K562 (cell line): ENCODE data around the gene DDX20. TPM values are rescaled to one million over a fixed set of nuclear protein-coding genes. Genes with fewer than 3 reads are reported as not detected.
A peak's percentile ranks its signal among the peaks of the same experiment; 100 is the strongest.

Experiments used
- ELF2 ChIP-seq: fragments of 250-450 bp; sonication (Bioruptor Pico); IDR thresholded peaks from 2 replicates; pipeline ENCODE4 v1.5.0; 2021; ENCODE audit warnings: mild to moderate bottlenecking
- FOSL1 ChIP-seq: fragments of 200-800 bp; sonication (Bioruptor generic); conservative IDR thresholded peaks from 2 replicates; pipeline ENCODE4 v1.6.1; 2016; ENCODE audit warnings: missing genetic modification characterization, missing compliant biosample characterization
- FOXJ3 ChIP-seq: sonication (generic); formaldehyde crosslinking; IDR thresholded peaks from 2 replicates; pipeline ENCODE4 v1.4.0; 2020; ENCODE audit warnings: mild to moderate bottlenecking, missing genetic modification reagents
- GTF2A2 ChIP-seq: IDR thresholded peaks from 2 replicates; pipeline ENCODE4 v1.6.1; 2016; ENCODE audit warnings: mild to moderate bottlenecking, missing genetic modification characterization, missing compliant biosample characterization
- HOXB6 ChIP-seq: fragments of 250-450 bp; sonication (Bioruptor Pico); IDR thresholded peaks from 2 replicates; pipeline ENCODE4 v1.5.1; 2022; ENCODE audit warnings: mild to moderate bottlenecking, borderline replicate concordance
- JUN ChIP-seq, 2 experiments: sonication (generic) in 1 of 2; formaldehyde crosslinking in 1 of 2; IDR thresholded peaks; 2 replicates each; pipeline versions ENCODE4 v1.6.1 to v1.8.0; 2012 to 2022; ENCODE audit warnings: borderline replicate concordance in 2 of 2, mild to moderate bottlenecking in 2 of 2, improper control_type of control experiment in 1 of 2, low read depth in 1 of 2, low read length in 1 of 2, missing genetic modification reagents in 1 of 2
- JUND ChIP-seq, 2 experiments: IDR thresholded peaks; 2 replicates in 1 of 2; 3 replicates in 1 of 2; pipeline ENCODE4 v1.6.1; 2011; ENCODE audit warnings: borderline replicate concordance in 2 of 2, low read depth in 2 of 2, low read length in 2 of 2, improper control_type of control experiment in 1 of 2, missing biosample characterization in 1 of 2, missing genetic modification characterization in 1 of 2, missing genetic modification reagents in 1 of 2
- KLF10 ChIP-seq: fragments of 250-450 bp; sonication (Bioruptor Pico); IDR thresholded peaks from 2 replicates; pipeline ENCODE4 v1.6.1; 2021; ENCODE audit warnings: matching md5 sums
- NR3C1 ChIP-seq: sonication (generic); formaldehyde crosslinking; IDR thresholded peaks from 2 replicates; pipeline ENCODE4 v1.8.1; 2022; ENCODE audit warnings: missing genetic modification reagents
- POLR2G ChIP-seq: fragments of 200-400 bp; formaldehyde crosslinking; IDR thresholded peaks from 2 replicates; pipeline ENCODE4 v1.6.1; 2017; ENCODE audit warnings: low read depth, mild to moderate bottlenecking, antibody characterized with exemption, low read length, moderate library complexity
- RBFOX2 ChIP-seq: fragments of 200-400 bp; formaldehyde crosslinking; IDR thresholded peaks from 2 replicates; pipeline ENCODE4 v1.6.1; 2017; ENCODE audit warnings: low read depth, mild to moderate bottlenecking, low read length, moderate library complexity
- SPI1 ChIP-seq: IDR thresholded peaks from 2 replicates; pipeline ENCODE4 v1.6.1; 2011; ENCODE audit warnings: low read depth, low read length, control low read depth, borderline replicate concordance
- TAF7 ChIP-seq: fragments of 450-650 bp; IDR thresholded peaks from 2 replicates; pipeline ENCODE4 v1.6.1; 2016; ENCODE audit warnings: missing genetic modification characterization, missing compliant biosample characterization
- TOE1 ChIP-seq, 2 experiments: fragments of 450-650 bp in 1 of 2; sonication (generic) in 1 of 2; formaldehyde crosslinking in 1 of 2; IDR thresholded peaks; 2 replicates each; pipeline versions ENCODE4 v1.7.1 to v1.8.0; 2016 to 2022; ENCODE audit warnings: borderline replicate concordance in 2 of 2, mild to moderate bottlenecking in 2 of 2, antibody characterized with exemption in 1 of 2, inconsistent platforms in 1 of 2, low read depth in 1 of 2, missing genetic modification reagents in 1 of 2, moderate library complexity in 1 of 2
- ZNF253 ChIP-seq: fragments of 250-450 bp; sonication (Bioruptor Pico); conservative IDR thresholded peaks from 2 replicates; pipeline ENCODE4 v1.6.1; 2021; ENCODE audit warnings: mild to moderate bottlenecking
- ZNF75A ChIP-seq: fragments of 450-650 bp; formaldehyde crosslinking; IDR thresholded peaks from 2 replicates; pipeline ENCODE4 v1.4.0; 2020; ENCODE audit warnings: mild to moderate bottlenecking
- polyA plus RNA-seq, 8 experiments: library from polyadenylated mRNA; depleted of rRNA in 4 of 8; stranded (reverse) in 5 of 8; unstranded in 3 of 8; fragments of >200 nt; fragmentation: Nextera tagmentation in 2 of 8; fragmentation: Illumina TruSeq in 1 of 8; extraction: Ambion mirVana in 2 of 8; extraction: Trizol in 1 of 8; gene quantifications; 2 replicates each; pipeline versions ENCODE4 v1.2.1 to v1.2.3, GENCODE V29; 2011 to 2014; ENCODE audit warnings: inconsistent platforms in 1 of 8, missing spikeins in 1 of 8
- total RNA-seq, 7 experiments: library from RNA; depleted of rRNA in 6 of 7; stranded (reverse); fragments of >200 nt in 6 of 7; fragmentation: Illumina TruSeq in 2 of 7; extraction: Trizol in 2 of 7; gene quantifications; 2 replicates each; pipeline versions ENCODE4 v1.2.1 to v1.2.3, GENCODE V29; 2011 to 2021; ENCODE audit warnings: low replicate concordance in 1 of 7
- TF ChIP-seq, protein P1 (sequence below): sonication (generic); formaldehyde crosslinking; IDR thresholded peaks from 2 replicates; pipeline ENCODE4 v1.8.0; 2022; ENCODE audit warnings: mild to moderate bottlenecking, missing genetic modification reagents, borderline replicate concordance
- TF ChIP-seq, protein P2 (sequence below): sonication (generic); IDR thresholded peaks from 2 replicates; pipeline ENCODE4 v1.6.1; 2016
- TF ChIP-seq, protein P3 (sequence below): sonication (generic); formaldehyde crosslinking; IDR thresholded peaks from 2 replicates; pipeline ENCODE4 v1.9.0; 2022; ENCODE audit warnings: mild to moderate bottlenecking, missing genetic modification reagents
- TF ChIP-seq, protein P4 (sequence below), 2 experiments: IDR thresholded peaks; 2 replicates each; pipeline ENCODE4 v1.6.1; 2012; ENCODE audit warnings: improper control_type of control experiment in 2 of 2, low read depth in 2 of 2, low read length in 2 of 2, borderline replicate concordance in 1 of 2

Gene DDX20
- total and polyA plus RNA-seq, 9 of the 15 experiments (the other 6 are each of a cell fraction or from before 2014, with no cell fraction given): 8.3 to 33.4 (median 24.5) TPM

DNA sequence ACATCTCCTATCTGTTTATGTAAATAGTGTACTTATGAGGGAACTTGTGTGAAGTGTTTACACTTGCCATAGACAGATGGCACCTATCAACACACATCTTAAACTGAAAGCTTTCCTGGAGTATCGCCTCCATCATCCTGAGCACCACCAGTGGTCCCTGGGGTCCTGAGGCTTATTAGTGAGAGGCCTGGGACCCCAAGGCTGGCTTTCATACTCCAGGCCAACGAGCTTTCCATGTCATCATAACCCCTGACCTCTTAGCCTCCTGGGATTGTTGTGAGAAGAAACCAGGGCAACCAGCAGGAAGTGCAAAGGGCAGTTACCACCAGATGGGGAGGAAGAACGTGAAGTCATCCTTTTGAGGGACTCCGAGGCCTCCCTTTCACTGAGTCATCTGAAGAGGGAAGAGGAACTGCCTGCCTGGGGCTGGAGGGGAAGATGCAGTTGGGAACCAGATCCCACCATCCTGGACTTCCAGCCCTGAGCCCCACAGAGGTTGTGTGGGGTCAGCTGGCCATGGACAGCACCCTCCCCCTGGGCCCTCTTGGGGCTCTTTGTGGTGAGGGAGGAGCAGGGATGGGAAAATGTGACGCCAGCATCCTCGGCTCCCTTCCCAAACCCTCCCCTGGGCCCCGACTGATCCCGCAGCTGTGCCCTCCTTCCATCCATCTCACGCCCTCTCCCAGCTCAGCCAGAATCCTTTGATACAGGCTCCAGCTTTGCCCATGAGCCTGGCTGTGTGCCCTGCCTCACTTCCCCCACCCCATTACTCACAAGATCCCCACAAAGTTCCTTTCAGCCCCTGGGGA, 22.3 kb upstream of the DDX20 start (continued):
- no peak for TF ChIP-seq TOE1 (IDR thresholded peaks at IDR 0.05; ENCODE audit: borderline replicate concordance)
- no peak for TF ChIP-seq TOE1 (CRISPR knock-in tag; IDR thresholded peaks at IDR 0.05; ENCODE audit: borderline replicate concordance, low read depth)
- TF ChIP-seq FOSL1: peak; percentile 88
- TF ChIP-seq ELF2: no peak
- peak; percentile 87 for TF ChIP-seq FOXJ3
- TF ChIP-seq ZNF75A: no peak
- no peak for TF ChIP-seq HOXB6
- no peak for TF ChIP-seq NR3C1 (CRISPR knock-in tag)
- TF ChIP-seq, protein P1, sequence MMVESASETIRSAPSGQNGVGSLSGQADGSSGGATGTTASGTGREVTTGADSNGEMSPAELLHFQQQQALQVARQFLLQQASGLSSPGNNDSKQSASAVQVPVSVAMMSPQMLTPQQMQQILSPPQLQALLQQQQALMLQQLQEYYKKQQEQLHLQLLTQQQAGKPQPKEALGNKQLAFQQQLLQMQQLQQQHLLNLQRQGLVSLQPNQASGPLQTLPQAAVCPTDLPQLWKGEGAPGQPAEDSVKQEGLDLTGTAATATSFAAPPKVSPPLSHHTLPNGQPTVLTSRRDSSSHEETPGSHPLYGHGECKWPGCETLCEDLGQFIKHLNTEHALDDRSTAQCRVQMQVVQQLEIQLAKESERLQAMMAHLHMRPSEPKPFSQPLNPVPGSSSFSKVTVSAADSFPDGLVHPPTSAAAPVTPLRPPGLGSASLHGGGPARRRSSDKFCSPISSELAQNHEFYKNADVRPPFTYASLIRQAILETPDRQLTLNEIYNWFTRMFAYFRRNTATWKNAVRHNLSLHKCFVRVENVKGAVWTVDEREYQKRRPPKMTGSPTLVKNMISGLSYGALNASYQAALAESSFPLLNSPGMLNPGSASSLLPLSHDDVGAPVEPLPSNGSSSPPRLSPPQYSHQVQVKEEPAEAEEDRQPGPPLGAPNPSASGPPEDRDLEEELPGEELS: no peak
- no peak for TF ChIP-seq ZNF253 (CRISPR knock-in tag)
- TF ChIP-seq, protein P2, sequence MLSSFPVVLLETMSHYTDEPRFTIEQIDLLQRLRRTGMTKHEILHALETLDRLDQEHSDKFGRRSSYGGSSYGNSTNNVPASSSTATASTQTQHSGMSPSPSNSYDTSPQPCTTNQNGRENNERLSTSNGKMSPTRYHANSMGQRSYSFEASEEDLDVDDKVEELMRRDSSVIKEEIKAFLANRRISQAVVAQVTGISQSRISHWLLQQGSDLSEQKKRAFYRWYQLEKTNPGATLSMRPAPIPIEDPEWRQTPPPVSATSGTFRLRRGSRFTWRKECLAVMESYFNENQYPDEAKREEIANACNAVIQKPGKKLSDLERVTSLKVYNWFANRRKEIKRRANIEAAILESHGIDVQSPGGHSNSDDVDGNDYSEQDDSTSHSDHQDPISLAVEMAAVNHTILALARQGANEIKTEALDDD: no peak
- no peak for TF ChIP-seq GTF2A2 (tag)
- TF ChIP-seq, protein P3, sequence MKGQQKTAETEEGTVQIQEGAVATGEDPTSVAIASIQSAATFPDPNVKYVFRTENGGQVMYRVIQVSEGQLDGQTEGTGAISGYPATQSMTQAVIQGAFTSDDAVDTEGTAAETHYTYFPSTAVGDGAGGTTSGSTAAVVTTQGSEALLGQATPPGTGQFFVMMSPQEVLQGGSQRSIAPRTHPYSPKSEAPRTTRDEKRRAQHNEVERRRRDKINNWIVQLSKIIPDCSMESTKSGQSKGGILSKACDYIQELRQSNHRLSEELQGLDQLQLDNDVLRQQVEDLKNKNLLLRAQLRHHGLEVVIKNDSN (CRISPR knock-in tag): no peak
- no peak for TF ChIP-seq POLR2G
- no peak for TF ChIP-seq RBFOX2
- peak; percentile 84 for TF ChIP-seq JUND (IDR thresholded peaks at IDR 0.05; ENCODE audit: borderline replicate concordance, low read depth, low read length)
- peak; percentile 86; the same call in 2 of the 3 replicates for TF ChIP-seq JUND (tag; IDR thresholded peaks at IDR 0.05; ENCODE audit: borderline replicate concordance, low read depth, low read length)
- TF ChIP-seq SPI1: peak; percentile 95
- TF ChIP-seq, protein P4, sequence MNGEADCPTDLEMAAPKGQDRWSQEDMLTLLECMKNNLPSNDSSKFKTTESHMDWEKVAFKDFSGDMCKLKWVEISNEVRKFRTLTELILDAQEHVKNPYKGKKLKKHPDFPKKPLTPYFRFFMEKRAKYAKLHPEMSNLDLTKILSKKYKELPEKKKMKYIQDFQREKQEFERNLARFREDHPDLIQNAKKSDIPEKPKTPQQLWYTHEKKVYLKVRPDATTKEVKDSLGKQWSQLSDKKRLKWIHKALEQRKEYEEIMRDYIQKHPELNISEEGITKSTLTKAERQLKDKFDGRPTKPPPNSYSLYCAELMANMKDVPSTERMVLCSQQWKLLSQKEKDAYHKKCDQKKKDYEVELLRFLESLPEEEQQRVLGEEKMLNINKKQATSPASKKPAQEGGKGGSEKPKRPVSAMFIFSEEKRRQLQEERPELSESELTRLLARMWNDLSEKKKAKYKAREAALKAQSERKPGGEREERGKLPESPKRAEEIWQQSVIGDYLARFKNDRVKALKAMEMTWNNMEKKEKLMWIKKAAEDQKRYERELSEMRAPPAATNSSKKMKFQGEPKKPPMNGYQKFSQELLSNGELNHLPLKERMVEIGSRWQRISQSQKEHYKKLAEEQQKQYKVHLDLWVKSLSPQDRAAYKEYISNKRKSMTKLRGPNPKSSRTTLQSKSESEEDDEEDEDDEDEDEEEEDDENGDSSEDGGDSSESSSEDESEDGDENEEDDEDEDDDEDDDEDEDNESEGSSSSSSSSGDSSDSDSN (IDR thresholded peaks at IDR 0.05; ENCODE audit: borderline replicate concordance in 1 of 2, low read depth in 2 of 2, low read length in 2 of 2): no peak
- no peak for TF ChIP-seq TAF7 (tag)
- TF ChIP-seq JUN (IDR thresholded peaks at IDR 0.05; ENCODE audit: borderline replicate concordance, low read depth, low read length): peak; percentile 86
- TF ChIP-seq JUN (CRISPR knock-in tag; IDR thresholded peaks at IDR 0.05; ENCODE audit: borderline replicate concordance): no peak
- TF ChIP-seq KLF10 (CRISPR knock-in tag): no peak
